HFFc6 (cell line): ENCODE results near the gene PTGER4. TPM values are rescaled to one million over a fixed set of nuclear protein-coding genes. Genes with fewer than 3 reads are reported as not detected.
"Not testable (repeated sequence)": the region's sequence is repeated elsewhere in the genome, so short reads cannot be mapped to it uniquely, and the experiment has no call there.

ENCODE experiments used
- DNase-seq: peaks from one replicate; pipeline ENCODE4 v3.0.0-alpha.2; 2018
- H3K27ac Mint-ChIP-seq: 2 replicates; pipeline ENCODE4 v1.8.0; 2020; ENCODE audit warnings: mild to moderate bottlenecking, mixed read lengths
- H3K27me3 Mint-ChIP-seq: 2 replicates; pipeline ENCODE4 v1.8.0; 2021; ENCODE audit warnings: mild to moderate bottlenecking, moderate library complexity, mixed read lengths; ENCODE audit not compliant: insufficient read depth
- H3K36me3 Mint-ChIP-seq: 2 replicates; pipeline ENCODE4 v1.8.0; 2021; ENCODE audit warnings: low read depth, mixed read lengths
- H3K4me1 Mint-ChIP-seq: 2 replicates; pipeline ENCODE4 v1.8.0; 2020; ENCODE audit warnings: low read depth, mixed read lengths
- H3K4me3 Mint-ChIP-seq: 2 replicates; pipeline ENCODE4 v1.8.0; 2020; ENCODE audit warnings: mild to moderate bottlenecking, moderate library complexity, mixed read lengths
- H3K9me3 Mint-ChIP-seq: 2 replicates; pipeline ENCODE4 v1.8.0; 2020; ENCODE audit warnings: mild to moderate bottlenecking, mixed read lengths
- long read RNA-seq: library from polyadenylated mRNA; unstranded; transcript quantifications from one replicate; pipeline ENCODE4 v2.0.0, GENCODE V29; 2019
- total RNA-seq, 6 experiments: library from RNA; stranded (reverse); fragmentation: NEBNext Ultra II Directional; extraction: Animal tissue kit (Norgen Biotek cat#: 25700); gene quantifications; 2 replicates in 1 of 6; 3 replicates in 5 of 6; pipeline ENCODE4 v1.2.3, GENCODE V29; 2021
- TF ChIP-seq, protein P1 (sequence below): fragments of 200-600 bp; sonication (generic); IDR thresholded peaks from 2 replicates; pipeline ENCODE4 v1.5.0; 2021; ENCODE audit warnings: antibody characterized with exemption, mild to moderate bottlenecking

The PTGER4 gene
- 1 to 10 TPM; 1.4 to 5.1 (median 3.6) TPM for total RNA-seq
- long read RNA-seq, partial matches to known transcripts = 0 of 2 reads
- long read RNA-seq, other reads (novel, unspliced or antisense) = 0 of 2 reads

DNA sequence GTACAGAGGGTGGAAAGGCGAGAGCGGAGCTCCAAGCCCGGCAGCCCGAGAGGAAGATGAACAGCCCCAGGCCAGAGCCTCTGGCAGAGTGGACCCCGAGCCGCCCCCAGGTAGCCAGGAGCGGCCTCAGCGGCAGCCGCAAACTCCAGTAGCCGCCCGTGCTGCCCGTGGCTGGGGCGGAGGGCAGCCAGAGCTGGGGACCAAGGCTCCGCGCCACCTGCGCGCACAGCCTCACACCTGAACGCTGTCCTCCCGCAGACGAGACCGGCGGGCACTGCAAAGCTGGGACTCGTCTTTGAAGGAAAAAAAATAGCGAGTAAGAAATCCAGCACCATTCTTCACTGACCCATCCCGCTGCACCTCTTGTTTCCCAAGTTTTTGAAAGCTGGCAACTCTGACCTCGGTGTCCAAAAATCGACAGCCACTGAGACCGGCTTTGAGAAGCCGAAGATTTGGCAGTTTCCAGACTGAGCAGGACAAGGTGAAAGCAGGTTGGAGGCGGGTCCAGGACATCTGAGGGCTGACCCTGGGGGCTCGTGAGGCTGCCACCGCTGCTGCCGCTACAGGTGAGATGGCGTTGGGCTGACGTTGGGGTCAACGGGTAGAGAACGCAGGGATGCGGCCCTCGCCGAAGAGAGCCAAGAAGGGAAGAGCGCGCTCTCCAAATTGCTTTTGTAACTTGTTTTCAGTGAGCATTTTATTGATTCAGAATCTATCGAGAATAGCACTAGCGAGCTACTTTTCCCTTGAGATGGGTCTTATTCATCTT lies at the start of gene PTGER4:
Gene PTGER4 (plus strand): TSS at position 3 of the 769 bp plus-strand sequence. CDS start 1,079 bp downstream, outside the sequence.
- H3K36me3 Mint-ChIP-seq = peaks cover 27% of the 10 kb centered on the region
- no peak for DNase-seq
- H3K9me3 Mint-ChIP-seq = peaks cover 14% of the 10 kb centered on the region
- peak within 1 kb of the TSS; percentile 81 for H3K27ac Mint-ChIP-seq
- H3K27me3 Mint-ChIP-seq = peaks cover 9% of the 10 kb centered on the region
- TF ChIP-seq, protein P1, sequence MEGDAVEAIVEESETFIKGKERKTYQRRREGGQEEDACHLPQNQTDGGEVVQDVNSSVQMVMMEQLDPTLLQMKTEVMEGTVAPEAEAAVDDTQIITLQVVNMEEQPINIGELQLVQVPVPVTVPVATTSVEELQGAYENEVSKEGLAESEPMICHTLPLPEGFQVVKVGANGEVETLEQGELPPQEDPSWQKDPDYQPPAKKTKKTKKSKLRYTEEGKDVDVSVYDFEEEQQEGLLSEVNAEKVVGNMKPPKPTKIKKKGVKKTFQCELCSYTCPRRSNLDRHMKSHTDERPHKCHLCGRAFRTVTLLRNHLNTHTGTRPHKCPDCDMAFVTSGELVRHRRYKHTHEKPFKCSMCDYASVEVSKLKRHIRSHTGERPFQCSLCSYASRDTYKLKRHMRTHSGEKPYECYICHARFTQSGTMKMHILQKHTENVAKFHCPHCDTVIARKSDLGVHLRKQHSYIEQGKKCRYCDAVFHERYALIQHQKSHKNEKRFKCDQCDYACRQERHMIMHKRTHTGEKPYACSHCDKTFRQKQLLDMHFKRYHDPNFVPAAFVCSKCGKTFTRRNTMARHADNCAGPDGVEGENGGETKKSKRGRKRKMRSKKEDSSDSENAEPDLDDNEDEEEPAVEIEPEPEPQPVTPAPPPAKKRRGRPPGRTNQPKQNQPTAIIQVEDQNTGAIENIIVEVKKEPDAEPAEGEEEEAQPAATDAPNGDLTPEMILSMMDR = no peak
- peaks cover 71% of the 10 kb centered on the region for H3K4me1 Mint-ChIP-seq
- H3K4me3 Mint-ChIP-seq = peak within 1 kb of the TSS; percentile 92

DNA sequence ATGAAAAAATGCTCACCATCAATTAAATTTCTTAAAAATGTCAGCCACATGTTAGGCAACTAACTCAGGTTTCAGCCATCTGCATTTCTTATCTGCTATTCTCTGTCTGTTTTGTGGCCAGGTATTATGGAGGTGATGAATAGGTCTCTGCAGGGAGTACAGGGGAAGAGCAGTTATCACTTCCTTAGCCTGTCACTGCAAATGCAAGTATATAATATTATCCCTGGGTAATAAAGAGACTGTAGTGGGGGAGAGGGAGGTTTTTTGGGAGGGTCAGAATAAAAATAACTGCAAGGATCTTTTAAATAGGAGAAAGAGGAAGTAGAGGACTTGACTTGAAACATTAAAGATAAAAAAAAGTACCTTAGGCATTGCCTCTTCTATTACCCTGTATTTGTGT lies 49.6 kb upstream of the PTGER4 start:
- no peak for DNase-seq
- no peak overlapping the region for H3K27ac Mint-ChIP-seq
- H3K4me1 Mint-ChIP-seq = peaks cover 35% of the 10 kb centered on the region
- TF ChIP-seq, protein P1 = no peak
- H3K36me3 Mint-ChIP-seq = no peaks in the 10 kb centered on the region
- H3K4me3 Mint-ChIP-seq = no peak overlapping the region
- no peaks in the 10 kb centered on the region; the same call in 1 of the 2 replicates for H3K9me3 Mint-ChIP-seq
- peaks cover 2% of the 10 kb centered on the region; the same call in 1 of the 2 replicates for H3K27me3 Mint-ChIP-seq

DNA sequence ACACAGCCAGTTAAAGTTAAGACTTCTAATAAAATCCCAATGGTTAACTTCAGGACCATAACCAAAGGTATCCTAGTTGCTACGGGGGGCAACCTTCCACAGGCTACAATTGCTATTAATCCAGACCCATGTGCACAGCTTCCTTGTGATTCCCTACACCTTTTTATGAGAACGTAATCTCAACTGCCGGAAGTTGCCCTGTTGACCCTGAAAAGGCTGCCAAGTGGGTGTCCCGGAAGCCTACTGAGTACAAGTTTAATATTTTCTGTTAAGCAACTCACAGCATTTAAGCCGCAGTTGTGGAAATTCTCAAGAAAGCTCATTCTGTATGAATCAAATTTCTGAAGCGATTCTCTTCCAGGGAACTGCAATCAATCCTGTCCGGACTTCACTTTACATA lies 48.5 kb upstream of the PTGER4 start:
- no peak for DNase-seq
- no peak overlapping the region for H3K4me3 Mint-ChIP-seq
- TF ChIP-seq, protein P1 = no peak
- H3K36me3 Mint-ChIP-seq = peaks cover 6% of the 10 kb centered on the region; the same call in 1 of the 2 replicates
- no peaks in the 10 kb centered on the region; the same call in 1 of the 2 replicates for H3K27me3 Mint-ChIP-seq
- H3K9me3 Mint-ChIP-seq = peaks cover 8% of the 10 kb centered on the region
- H3K27ac Mint-ChIP-seq = no peak overlapping the region
- H3K4me1 Mint-ChIP-seq = peaks cover 24% of the 10 kb centered on the region

DNA sequence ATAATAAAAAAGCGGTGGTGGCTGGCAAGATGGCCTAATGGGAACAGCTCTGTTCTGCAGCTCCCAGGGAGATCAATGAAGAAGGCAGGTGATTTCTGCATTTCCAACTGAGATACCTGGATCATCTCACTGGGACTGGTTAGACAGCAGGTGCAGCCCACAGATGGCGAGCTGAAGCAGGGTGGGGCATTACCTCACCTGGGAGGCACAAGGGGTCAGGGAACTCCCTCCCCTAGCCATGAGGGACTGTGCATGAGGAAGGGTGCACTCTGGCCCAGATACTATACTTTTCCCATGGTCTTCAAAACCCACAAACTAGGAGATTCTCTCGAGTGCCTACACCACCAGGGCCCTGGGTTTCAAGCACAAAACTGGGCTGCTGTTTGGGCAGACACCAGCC lies 45.6 kb upstream of the PTGER4 start:
- Mint-ChIP-seq H3K27me3 (peaks cover 2% of the 10 kb centered on the region; the same call in 1 of the 2 replicates), H3K36me3 (peaks cover 26% of the 10 kb centered on the region), H3K9me3 (peaks cover 35% of the 10 kb centered on the region), H3K27ac (no peak overlapping the region), H3K4me1 (peaks cover 5% of the 10 kb centered on the region; the same call in 1 of the 2 replicates), H3K4me3 (no peak overlapping the region)
- TF ChIP-seq, protein P1 = no peak
- DNase-seq = no peak

DNA sequence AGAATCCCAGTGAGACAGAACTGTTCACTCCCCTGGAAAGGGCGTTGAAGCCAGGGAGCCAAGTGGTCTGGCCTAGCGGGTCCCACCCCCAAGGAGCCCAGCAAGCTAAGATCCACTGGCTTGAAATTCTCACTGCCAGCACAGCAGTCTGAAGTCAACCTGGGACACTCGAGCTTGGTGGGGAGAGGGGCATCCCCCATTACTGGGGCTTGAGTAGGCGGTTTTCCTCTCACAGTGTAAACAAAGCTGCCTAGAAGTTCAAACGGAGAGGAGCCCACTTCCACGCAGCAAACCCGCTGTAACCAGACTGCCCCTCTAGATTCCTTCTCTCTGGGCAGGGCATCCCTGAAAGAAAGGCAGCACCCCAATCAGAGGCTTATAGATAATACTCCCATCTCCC lies 45.1 kb upstream of the PTGER4 start:
- peaks cover 40% of the 10 kb centered on the region for H3K9me3 Mint-ChIP-seq
- no peak for DNase-seq
- H3K27ac Mint-ChIP-seq = no peak overlapping the region
- peaks cover 26% of the 10 kb centered on the region for H3K36me3 Mint-ChIP-seq
- peaks cover 2% of the 10 kb centered on the region; the same call in 1 of the 2 replicates for H3K27me3 Mint-ChIP-seq
- no peak overlapping the region for H3K4me3 Mint-ChIP-seq
- peaks cover 9% of the 10 kb centered on the region; the same call in 1 of the 2 replicates for H3K4me1 Mint-ChIP-seq
- TF ChIP-seq, protein P1 = no peak

DNA sequence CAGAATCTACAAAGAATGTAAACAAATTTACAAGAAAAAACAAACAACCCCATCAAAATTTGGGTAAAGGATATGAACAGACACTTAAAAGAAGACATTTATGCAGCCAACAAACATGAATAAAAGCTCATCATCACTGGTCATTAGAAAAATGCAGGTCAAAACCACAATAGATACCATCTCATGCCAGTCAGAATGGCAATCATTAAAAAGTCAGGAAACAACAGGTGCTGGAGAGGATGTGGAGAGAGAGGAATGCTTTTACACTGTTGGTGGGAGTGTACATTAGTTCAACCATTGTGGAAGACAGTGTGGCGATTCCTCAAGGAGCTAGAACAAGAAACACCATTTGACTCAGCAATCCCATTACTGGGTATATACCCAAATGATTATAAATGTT lies 40.2 kb upstream of the PTGER4 start:
- H3K9me3 Mint-ChIP-seq = peaks cover 41% of the 10 kb centered on the region
- not testable (repeated sequence) for H3K4me3 Mint-ChIP-seq, H3K27ac Mint-ChIP-seq, DNase-seq, H3K27me3 Mint-ChIP-seq
- H3K36me3 Mint-ChIP-seq = peaks cover 33% of the 10 kb centered on the region
- peaks cover 31% of the 10 kb centered on the region for H3K4me1 Mint-ChIP-seq
